Putamen (tissue), 1 donor: Measurements from ENCODE around the gene ITGB7.
"Not testable (repeated sequence)": the region's sequence is repeated elsewhere in the genome, so short reads cannot be mapped to it uniquely, and the experiment has no call there.

Experiments
- DNase-seq: peaks from one replicate; pipeline ENCODE4 v3.0.0-alpha.2; 2016; ENCODE audit warnings: low spot score

Gene ITGB7

GRCh38 chr12:53217051-53217930 lies 10.2 kb upstream of the ITGB7 start:
- DNase-seq: no peak

GRCh38 chr12:53215497-53215896 lies 8.4 kb upstream of the ITGB7 start:
- no peak for DNase-seq

- DNase-seq: no peak
These were observed 7.8 kb upstream of the ITGB7 start for GRCh38 chr12:53214687-53215455.

- DNase-seq: no peak
These were observed 7.2 kb upstream of the ITGB7 start for GRCh38 chr12:53214221-53214620.

GRCh38 chr12:53213348-53213747 lies 6.3 kb upstream of the ITGB7 start:
- DNase-seq: peak; percentile 74

GRCh38 chr12:53212931-53213330 lies 5.9 kb upstream of the ITGB7 start:
- no peak for DNase-seq

- DNase-seq: no peak
These were observed 4.7 kb upstream of the ITGB7 start for GRCh38 chr12:53211476-53212381.

GRCh38 chr12:53210843-53211242 lies 3.8 kb upstream of the ITGB7 start:
- DNase-seq: no peak

- DNase-seq: no peak
These were observed 1.9 kb upstream of the ITGB7 start for GRCh38 chr12:53208877-53209463.

- DNase-seq: no peak
These were observed 1.4 kb upstream of the ITGB7 start for GRCh38 chr12:53208435-53208834.

- no peak for DNase-seq
These were observed 1.2 kb downstream of the ITGB7 start for GRCh38 chr12:53205747-53206419.

GRCh38 chr12:53204351-53204750 lies 2.7 kb downstream of the ITGB7 start:
- DNase-seq: no peak

- DNase-seq: not testable (repeated sequence)
These were observed 4.7 kb downstream of the ITGB7 start for GRCh38 chr12:53202316-53202715.

- DNase-seq: no peak
These were observed 5.4 kb downstream of the ITGB7 start for GRCh38 chr12:53201639-53202038.

GRCh38 chr12:53201177-53201541 lies 5.9 kb downstream of the ITGB7 start:
- DNase-seq: no peak

- DNase-seq: no peak
These were observed 6.4 kb downstream of the ITGB7 start for GRCh38 chr12:53200458-53201176.

- no peak for DNase-seq
These were observed 7.0 kb downstream of the ITGB7 start for GRCh38 chr12:53200107-53200457.

GRCh38 chr12:53199700-53200099 lies 7.4 kb downstream of the ITGB7 start:
- no peak for DNase-seq

- DNase-seq: no peak
These were observed 8.5 kb downstream of the ITGB7 start for GRCh38 chr12:53198486-53199110.

GRCh38 chr12:53197011-53197640 lies 9.9 kb downstream of the ITGB7 start:
- no peak for DNase-seq
